ENCODE data around the gene PTPRT. TPM values are rescaled to one million over a fixed set of nuclear protein-coding genes. Genes with fewer than 3 reads are reported as not detected.

The PTPRT gene
- total and polyA plus RNA-seq, 4 donors, result 0.14 to 2.8 (median 0.40) TPM

DNA sequence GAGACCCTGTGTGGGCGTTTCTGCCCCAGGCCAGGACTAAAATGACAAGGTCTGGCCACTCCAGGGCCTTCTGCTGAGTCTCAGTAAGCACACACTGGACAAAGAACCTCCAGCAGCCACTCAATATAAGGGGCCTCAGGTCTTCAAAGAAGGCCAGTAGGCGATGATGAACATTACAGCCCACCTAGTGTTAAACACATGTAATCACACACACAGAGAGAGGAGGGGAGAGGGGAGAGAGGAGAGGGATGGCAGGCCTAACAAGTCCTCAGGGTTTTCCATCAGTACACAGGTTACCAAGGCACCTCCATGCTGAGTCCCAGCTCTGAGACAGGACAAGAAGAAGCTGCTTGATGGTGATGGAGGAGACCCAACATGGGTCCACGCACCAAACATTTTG, 325.6 kb downstream of the PTPRT start:
- WGBS, result 75% methylated on average over 3 of the region's 3 CpGs
- no peak for DNase-seq (ENCODE audit: low spot score)

DNA sequence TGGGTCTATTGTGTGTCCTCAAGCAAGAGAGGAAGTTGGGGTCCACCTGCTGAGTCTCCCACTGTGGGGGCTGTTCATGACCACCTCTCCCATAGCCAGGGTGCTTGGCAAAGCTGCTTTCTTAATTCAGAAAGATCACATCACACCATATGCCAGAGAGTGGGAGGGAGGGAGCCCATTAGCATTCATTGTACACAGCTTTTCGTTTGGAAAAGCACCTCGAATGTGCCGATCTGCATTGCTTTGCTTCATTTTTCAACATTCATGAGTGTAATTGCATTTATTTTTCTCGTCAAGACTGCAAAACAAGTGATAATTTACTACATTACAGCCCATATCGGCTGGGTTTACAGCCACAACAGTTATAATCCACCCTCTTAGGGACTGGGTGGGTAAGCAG, 327.3 kb downstream of the PTPRT start:
- no peaks in the 10 kb centered on the region for H3K36me3 ChIP-seq (ENCODE audit: control insufficient read depth in 4 of 4, insufficient read depth in 3 of 4, low read depth in 1 of 4, low read length in 3 of 4)
- no peak for DNase-seq (ENCODE audit: low spot score)
- H3K9me3 ChIP-seq (ENCODE audit: control insufficient read depth in 4 of 4, low read length in 3 of 4), result no peaks in the 10 kb centered on the region
- no peak overlapping the region for H3K4me3 ChIP-seq (ENCODE audit: low read depth in 1 of 3, low read length in 3 of 3)
- no peak overlapping the region for H3K27ac ChIP-seq (ENCODE audit: low read depth in 1 of 2, low read length in 2 of 2)
- no peaks in the 10 kb centered on the region for H3K27me3 ChIP-seq (ENCODE audit: control insufficient read depth in 4 of 4, insufficient read depth in 4 of 4, low read length in 3 of 4)
- WGBS, result 74% methylated on average over 5 of the region's 5 CpGs
- no peak overlapping the region for H3K9ac ChIP-seq (ENCODE audit: low read depth in 1 of 2, low read length in 2 of 2)
- H3K4me1 ChIP-seq (ENCODE audit: control insufficient read depth in 4 of 4, insufficient read depth in 4 of 4, low read length in 3 of 4), result no peaks in the 10 kb centered on the region
- TF ChIP-seq HNF4G (IDR thresholded peaks at IDR 0.05), result no peak
- TF ChIP-seq FOXA2 (IDR thresholded peaks at IDR 0.05), result no peak
- TF ChIP-seq, protein P1, sequence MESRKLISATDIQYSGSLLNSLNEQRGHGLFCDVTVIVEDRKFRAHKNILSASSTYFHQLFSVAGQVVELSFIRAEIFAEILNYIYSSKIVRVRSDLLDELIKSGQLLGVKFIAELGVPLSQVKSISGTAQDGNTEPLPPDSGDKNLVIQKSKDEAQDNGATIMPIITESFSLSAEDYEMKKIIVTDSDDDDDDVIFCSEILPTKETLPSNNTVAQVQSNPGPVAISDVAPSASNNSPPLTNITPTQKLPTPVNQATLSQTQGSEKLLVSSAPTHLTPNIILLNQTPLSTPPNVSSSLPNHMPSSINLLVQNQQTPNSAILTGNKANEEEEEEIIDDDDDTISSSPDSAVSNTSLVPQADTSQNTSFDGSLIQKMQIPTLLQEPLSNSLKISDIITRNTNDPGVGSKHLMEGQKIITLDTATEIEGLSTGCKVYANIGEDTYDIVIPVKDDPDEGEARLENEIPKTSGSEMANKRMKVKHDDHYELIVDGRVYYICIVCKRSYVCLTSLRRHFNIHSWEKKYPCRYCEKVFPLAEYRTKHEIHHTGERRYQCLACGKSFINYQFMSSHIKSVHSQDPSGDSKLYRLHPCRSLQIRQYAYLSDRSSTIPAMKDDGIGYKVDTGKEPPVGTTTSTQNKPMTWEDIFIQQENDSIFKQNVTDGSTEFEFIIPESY (IDR thresholded peaks at IDR 0.05), result no peak
- TF ChIP-seq, protein P2, sequence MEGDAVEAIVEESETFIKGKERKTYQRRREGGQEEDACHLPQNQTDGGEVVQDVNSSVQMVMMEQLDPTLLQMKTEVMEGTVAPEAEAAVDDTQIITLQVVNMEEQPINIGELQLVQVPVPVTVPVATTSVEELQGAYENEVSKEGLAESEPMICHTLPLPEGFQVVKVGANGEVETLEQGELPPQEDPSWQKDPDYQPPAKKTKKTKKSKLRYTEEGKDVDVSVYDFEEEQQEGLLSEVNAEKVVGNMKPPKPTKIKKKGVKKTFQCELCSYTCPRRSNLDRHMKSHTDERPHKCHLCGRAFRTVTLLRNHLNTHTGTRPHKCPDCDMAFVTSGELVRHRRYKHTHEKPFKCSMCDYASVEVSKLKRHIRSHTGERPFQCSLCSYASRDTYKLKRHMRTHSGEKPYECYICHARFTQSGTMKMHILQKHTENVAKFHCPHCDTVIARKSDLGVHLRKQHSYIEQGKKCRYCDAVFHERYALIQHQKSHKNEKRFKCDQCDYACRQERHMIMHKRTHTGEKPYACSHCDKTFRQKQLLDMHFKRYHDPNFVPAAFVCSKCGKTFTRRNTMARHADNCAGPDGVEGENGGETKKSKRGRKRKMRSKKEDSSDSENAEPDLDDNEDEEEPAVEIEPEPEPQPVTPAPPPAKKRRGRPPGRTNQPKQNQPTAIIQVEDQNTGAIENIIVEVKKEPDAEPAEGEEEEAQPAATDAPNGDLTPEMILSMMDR (IDR thresholded peaks at IDR 0.05; ENCODE audit: low read depth, low read length, missing input control), result no peak
- TF ChIP-seq RXRA (IDR thresholded peaks at IDR 0.05), result no peak
- TF ChIP-seq EGR1 (IDR thresholded peaks at IDR 0.05; ENCODE audit: low read depth in 2 of 2), result no peak

More for the DNA sequence above, 325.6 kb downstream of the PTPRT start:
- no peaks in the 10 kb centered on the region for H3K36me3 ChIP-seq (ENCODE audit: control insufficient read depth in 4 of 4, insufficient read depth in 3 of 4, low read depth in 1 of 4, low read length in 3 of 4)
- TF ChIP-seq FOXA2 (IDR thresholded peaks at IDR 0.05) (no peak), NR2F2 (IDR thresholded peaks at IDR 0.05) (no peak), FOXA1 (IDR thresholded peaks at IDR 0.05) (no peak), GABPA (IDR thresholded peaks at IDR 0.05 in 1 of 2, conservative IDR thresholded peaks at IDR 0.05 in 1 of 2) (no peak), EGR1 (IDR thresholded peaks at IDR 0.05; ENCODE audit: low read depth in 2 of 2) (no peak), HNF4A (conservative IDR thresholded peaks at IDR 0.05) (no peak), JUND (IDR thresholded peaks at IDR 0.05) (no peak), TAF1 (conservative IDR thresholded peaks at IDR 0.05) (no peak), HNF4G (IDR thresholded peaks at IDR 0.05) (no peak), RXRA (IDR thresholded peaks at IDR 0.05) (no peak), SP1 (IDR thresholded peaks at IDR 0.05) (no peak)
- TF ChIP-seq, protein P2 (IDR thresholded peaks at IDR 0.05; ENCODE audit: low read depth, low read length, missing input control), result no peak
- TF ChIP-seq, protein P3, sequence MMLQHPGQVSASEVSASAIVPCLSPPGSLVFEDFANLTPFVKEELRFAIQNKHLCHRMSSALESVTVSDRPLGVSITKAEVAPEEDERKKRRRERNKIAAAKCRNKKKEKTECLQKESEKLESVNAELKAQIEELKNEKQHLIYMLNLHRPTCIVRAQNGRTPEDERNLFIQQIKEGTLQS (IDR thresholded peaks at IDR 0.05), result no peak
- TF ChIP-seq, protein P1 (IDR thresholded peaks at IDR 0.05), result no peak
- TF ChIP-seq, protein P4, sequence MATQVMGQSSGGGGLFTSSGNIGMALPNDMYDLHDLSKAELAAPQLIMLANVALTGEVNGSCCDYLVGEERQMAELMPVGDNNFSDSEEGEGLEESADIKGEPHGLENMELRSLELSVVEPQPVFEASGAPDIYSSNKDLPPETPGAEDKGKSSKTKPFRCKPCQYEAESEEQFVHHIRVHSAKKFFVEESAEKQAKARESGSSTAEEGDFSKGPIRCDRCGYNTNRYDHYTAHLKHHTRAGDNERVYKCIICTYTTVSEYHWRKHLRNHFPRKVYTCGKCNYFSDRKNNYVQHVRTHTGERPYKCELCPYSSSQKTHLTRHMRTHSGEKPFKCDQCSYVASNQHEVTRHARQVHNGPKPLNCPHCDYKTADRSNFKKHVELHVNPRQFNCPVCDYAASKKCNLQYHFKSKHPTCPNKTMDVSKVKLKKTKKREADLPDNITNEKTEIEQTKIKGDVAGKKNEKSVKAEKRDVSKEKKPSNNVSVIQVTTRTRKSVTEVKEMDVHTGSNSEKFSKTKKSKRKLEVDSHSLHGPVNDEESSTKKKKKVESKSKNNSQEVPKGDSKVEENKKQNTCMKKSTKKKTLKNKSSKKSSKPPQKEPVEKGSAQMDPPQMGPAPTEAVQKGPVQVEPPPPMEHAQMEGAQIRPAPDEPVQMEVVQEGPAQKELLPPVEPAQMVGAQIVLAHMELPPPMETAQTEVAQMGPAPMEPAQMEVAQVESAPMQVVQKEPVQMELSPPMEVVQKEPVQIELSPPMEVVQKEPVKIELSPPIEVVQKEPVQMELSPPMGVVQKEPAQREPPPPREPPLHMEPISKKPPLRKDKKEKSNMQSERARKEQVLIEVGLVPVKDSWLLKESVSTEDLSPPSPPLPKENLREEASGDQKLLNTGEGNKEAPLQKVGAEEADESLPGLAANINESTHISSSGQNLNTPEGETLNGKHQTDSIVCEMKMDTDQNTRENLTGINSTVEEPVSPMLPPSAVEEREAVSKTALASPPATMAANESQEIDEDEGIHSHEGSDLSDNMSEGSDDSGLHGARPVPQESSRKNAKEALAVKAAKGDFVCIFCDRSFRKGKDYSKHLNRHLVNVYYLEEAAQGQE (IDR thresholded peaks at IDR 0.05), result no peak
- TF ChIP-seq, protein P5, sequence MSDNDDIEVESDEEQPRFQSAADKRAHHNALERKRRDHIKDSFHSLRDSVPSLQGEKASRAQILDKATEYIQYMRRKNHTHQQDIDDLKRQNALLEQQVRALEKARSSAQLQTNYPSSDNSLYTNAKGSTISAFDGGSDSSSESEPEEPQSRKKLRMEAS (IDR thresholded peaks at IDR 0.05), result no peak
- H3K9me3 ChIP-seq (ENCODE audit: control insufficient read depth in 4 of 4, low read length in 3 of 4), result no peaks in the 10 kb centered on the region
- H3K27me3 ChIP-seq (ENCODE audit: control insufficient read depth in 4 of 4, insufficient read depth in 4 of 4, low read length in 3 of 4), result no peaks in the 10 kb centered on the region
- no peaks in the 10 kb centered on the region for H3K4me1 ChIP-seq (ENCODE audit: control insufficient read depth in 4 of 4, insufficient read depth in 4 of 4, low read length in 3 of 4)
- no peak overlapping the region for H3K4me3 ChIP-seq (ENCODE audit: low read depth in 1 of 3, low read length in 3 of 3)
- no peak overlapping the region for H3K9ac ChIP-seq (ENCODE audit: low read depth in 1 of 2, low read length in 2 of 2)
- no peak overlapping the region for H3K27ac ChIP-seq (ENCODE audit: low read depth in 1 of 2, low read length in 2 of 2)

All from liver (tissue), 9 donors.